Stimulated activated CD8-positive, alpha-beta memory T cell treated with anti-CD3 and anti-CD28 coated beads, Interleukin-15, amount 100 ng/mL, for 1 hour (primary cell): Measurements from ENCODE around the gene CMIP.
"Not testable (repeated sequence)": the region's sequence is repeated elsewhere in the genome, so short reads cannot be mapped to it uniquely, and the experiment has no call there.

Experiments used
- DNase-seq: peaks from one replicate; pipeline ENCODE4 v3.0.0-alpha.2; 2020; ENCODE audit warnings: low read depth

The CMIP gene

DNA sequence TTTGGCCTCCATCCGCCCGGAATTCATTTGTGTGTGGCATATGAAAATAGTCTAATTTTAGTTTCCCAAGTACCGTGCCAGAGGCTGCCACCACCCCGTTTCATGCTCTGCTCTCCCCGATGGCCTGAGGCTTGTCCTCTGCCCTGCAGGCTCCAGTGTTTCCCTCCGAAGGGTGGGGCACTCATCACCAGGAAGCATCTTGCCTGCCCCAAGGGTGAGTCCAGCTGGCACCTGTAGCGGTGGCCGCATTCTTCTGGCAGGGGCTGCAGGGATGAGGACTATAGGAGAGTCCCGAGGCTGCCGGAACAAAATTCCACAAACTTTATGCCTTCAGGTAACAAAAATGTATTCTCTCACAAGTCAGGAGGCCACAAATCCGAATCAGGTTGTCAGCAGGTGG is 23.1 kb upstream of the CMIP start:
- no peak for DNase-seq

GRCh38 chr16:81422153-81422552 is 22.5 kb upstream of the CMIP start:
- DNase-seq, result not testable (repeated sequence)

DNA sequence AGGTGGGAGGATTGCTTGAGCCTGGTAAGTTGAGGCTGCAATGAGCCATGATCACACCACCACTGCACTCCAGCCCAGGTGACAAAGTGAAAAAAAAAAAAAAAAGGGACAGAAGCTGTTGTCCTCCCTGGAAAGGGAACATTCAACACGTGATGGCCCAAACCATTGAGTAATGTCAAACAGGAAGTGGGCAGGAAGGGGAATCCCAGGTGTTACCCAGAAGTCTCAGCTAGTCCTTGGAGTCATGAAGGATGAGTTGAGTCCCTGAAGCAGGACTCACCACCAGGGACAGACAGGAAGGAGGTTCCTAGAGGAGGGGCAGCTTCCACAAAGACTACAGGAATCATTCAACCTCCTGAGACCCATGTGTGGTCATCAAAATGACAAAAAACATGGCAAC is 19.8 kb upstream of the CMIP start:
- DNase-seq, result no peak

- no peak for DNase-seq
Measured at GRCh38 chr16:81427219-81427618, 17.4 kb upstream of the CMIP start.

DNA sequence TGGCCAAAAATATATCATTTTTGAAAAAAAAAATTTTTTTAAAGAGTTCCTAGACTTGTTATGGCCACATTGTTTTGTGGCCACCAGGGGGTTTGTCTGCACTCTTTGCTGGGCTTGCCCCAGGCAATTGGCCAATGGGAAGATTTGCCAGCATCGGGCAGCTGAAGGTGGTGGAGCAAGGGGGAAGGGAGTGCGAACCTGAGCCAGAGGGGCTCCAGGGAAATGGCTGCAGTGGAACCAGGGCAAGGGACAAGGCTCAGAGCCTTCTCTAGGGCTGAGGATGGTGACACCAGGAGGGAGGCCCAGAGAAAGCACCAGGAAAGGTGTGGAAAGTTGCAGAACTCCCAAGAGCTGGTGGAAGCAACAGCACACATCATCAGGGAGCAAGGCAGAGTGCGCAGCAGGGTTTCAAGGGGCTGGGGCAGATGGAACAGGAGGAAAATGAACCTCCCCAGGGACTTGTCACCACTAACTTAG is 15.5 kb upstream of the CMIP start:
- no peak for DNase-seq

DNA sequence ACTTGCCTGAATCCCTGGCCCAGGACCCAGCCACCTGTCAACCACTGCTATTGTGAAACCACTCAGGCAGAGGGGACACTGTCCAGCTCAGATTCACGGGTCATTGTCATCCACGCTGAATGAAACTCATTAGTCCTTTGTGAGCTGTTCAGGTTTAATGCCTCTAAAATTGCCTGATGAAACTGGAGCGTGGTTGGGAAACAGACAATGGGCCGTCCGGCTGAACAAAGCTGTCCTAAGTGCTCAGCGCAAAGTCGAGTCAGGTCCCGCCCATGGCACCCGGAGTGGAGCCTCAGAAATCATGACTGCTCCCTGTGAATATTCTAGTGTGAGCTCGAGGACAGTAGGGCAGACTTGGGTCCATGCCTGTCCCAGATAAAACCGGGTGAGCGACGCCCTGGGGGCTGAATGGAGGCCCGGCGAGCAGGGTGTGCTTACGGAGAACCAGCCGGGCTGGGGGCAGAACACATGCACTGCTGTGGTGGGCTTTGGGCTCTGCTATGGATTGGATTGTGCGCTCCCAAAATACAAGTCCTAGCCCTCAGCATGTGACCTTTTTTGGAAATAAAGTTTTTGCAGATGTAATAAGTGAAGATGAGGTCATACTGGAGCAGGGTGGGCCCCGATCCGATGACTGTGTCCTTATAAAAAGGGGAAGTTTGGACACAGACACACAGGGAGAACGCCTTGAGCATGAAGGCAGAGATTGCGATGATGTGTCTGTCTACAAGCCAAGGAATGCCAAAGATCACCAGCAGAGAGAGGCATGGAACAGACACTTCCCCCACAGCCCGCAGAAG is 12.9 kb upstream of the CMIP start:
- DNase-seq, result no peak

- DNase-seq, result no peak
Measured at GRCh38 chr16:81432937-81433557, 11.6 kb upstream of the CMIP start.

- no peak for DNase-seq
Measured at GRCh38 chr16:81435103-81435502, 9.5 kb upstream of the CMIP start.

DNA sequence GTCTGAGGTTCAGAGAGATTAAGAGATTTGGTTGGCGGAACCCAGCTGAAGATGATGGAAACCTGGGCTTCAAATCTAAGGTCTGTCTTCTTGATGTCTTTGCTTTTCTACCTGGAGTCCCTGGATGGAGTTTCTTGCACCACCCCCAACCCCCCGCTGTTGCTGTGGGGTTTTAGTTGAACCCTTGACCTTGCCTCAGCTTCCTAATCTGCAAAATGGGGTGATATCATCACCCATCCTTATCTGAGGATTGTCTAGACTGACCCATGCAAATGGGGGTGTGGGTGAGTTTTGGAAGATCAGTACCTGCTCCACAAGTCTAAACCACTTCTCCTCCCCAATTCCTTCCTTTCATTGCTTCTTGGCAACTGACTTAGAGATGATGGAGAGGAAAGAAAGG is 9.0 kb upstream of the CMIP start:
- DNase-seq, result no peak

DNA sequence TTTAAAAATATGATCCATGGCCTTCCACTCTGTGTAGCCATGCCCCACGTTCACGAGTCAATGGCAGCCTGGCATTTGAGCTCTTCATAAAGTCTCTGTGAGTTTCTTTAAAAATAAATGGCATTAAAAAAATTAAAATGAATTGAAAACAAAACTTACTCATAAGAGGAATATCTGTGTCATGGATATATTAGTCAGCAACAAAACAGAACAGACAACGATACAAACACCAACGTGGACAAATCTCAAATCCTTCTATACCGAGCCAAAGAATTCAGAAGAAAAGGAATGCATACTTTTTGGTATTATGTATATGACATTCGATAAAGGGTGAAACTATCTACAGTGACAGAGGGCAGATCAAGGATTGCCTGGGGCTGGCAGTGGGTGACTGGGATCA is 8.2 kb upstream of the CMIP start:
- DNase-seq, result no peak

GRCh38 chr16:81437865-81438264 is 6.7 kb upstream of the CMIP start:
- no peak for DNase-seq

- DNase-seq, result no peak
Measured at GRCh38 chr16:81440888-81441761, 3.5 kb upstream of the CMIP start.

DNA sequence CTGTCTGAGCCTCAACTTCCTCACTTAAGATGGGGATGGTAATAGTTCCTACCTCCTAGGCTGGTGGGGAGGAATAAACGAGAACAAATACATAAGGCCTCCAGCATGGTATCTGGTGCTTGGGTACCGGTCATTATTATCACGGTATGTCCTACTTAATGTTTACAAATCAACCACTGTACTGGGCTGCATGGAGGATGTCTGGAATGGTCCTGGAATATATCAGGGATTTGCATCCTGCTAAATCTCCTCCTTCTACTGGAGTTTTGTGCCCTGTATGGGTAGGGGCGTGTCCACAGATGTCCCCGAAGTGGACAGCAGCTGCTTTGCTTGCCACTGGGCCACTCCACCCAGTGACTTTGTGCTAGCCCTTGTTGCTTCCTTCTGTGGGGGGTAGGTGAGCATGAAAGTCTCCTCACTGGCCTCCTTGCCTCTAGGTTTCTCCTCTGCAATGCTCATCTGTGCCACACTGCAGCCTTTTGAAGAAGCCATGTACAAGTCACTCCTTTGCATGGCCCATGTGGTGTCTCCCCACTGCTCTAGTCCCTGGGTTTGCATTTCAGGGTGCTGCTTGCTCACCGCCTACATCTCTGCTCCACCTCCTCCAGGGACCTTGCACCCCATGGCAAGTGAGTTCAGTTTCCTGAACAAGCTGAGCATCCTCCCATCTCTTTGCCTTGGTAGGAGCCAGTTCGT is 2.2 kb upstream of the CMIP start:
- no peak for DNase-seq

- no peak for DNase-seq
Measured at GRCh38 chr16:81442916-81443687, 1.5 kb upstream of the CMIP start.

- DNase-seq, result no peak
Measured at GRCh38 chr16:81443688-81444447, 740 bp upstream of the CMIP start.

DNA sequence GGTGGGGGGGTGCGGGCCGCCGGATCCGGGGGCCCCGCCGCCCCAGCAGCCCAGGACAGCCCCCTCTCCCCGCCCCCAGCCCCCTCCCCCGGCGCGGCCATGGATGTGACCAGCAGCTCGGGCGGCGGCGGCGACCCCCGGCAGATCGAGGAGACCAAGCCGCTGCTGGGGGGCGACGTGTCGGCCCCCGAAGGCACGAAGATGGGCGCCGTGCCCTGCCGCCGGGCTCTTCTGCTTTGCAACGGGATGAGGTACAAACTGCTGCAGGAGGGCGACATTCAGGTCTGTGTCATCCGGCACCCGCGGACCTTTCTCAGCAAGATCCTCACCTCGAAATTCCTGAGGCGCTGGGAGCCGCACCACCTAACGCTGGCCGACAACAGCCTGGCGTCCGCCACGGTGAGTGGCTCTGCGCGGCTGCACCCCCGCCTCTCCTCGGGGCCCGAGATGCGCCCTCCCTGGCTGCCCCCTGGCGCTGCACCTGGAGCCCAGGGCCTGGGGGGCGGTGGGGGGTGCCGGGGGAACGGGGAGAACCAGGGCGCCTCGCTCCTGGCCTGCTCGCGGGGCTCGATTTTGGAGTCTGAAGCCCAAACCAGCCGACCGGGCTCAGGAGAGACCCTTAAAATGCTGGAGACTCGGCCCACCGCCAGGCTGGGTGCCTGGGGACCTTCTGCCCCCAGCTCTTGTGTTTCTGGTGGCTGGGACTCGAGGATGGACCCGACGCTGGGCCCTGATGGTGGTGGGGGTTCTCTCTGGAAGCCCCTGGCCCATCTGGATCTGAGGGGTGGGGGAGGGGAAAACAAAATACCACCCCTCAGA is 744 bp downstream of the CMIP start:
- no peak for DNase-seq

DNA sequence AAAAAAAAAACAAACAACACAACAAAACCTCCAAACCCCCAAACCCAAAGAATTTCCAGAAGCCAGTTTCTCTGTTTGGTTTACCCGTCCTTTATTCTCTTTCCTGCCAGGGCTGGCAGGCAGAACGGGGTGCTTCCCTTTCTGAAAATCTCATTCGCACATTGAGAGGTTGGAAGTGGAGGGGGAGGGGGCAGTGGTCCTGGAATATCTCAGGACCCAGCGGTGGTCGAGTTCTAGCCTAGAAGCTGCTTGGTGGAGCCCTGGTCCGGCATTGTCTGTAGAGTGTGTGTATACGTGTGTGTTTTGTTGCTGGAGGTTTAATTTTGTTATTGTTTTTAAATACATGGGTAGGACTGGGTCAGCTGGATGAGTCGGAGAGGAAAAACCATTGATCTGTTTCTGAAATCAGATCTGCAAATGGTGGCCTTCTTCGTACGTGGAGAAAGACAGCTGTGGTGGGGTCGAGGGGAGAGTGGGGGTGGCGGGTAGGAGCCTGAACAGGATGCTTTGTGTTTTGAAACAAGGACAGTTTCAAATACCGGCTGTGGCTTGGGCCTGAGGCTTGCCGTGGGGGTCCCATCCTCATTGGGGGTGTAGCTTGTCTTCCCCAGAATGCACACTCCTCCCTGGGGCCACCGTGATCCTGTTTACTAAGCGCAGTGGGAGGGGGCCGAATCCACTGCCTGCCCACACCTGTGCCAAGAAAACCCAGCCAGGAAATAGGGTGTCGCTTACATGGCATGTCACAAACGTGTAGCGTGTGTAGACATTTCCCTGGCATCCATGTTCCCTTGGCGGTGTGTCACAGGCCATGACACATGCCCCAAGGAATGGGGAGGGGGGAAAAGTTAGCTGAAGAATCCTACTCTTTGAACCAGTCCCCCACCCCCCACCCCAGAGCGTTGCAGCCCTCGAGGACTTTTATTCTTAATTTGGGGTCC is 1.6 kb downstream of the CMIP start:
- no peak for DNase-seq

DNA sequence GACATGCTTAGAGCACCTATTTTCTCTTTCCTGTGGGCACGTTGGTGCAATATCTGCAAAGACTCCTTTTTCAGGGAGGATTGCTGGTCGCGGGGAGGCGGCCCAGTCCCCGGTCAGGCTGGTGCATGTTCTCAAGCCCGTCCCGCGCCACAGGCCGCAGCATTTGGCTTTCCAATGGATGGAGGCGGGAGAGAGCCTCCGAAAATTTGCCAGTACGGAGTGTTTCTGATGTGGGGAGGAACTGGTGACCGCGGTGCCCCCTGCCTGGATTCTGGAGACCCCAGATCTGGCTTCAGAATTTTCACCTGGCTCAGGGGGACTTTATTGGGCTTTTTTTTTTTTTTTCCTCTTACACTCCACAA is 2.3 kb downstream of the CMIP start:
- DNase-seq, result no peak
